Neural progenitor cell (in vitro differentiated cells): Measurements from ENCODE around the gene APOC3. TPM values are rescaled to one million over a fixed set of nuclear protein-coding genes. Genes with fewer than 3 reads are reported as not detected.
A peak's percentile ranks its signal among the peaks of the same experiment; 100 is the strongest.
"Not testable (repeated sequence)": the region's sequence is repeated elsewhere in the genome, so short reads cannot be mapped to it uniquely, and the experiment has no call there.

Experiments used
- DNase-seq: peaks from one replicate; pipeline ENCODE4 v3.0.0-alpha.2; 2016; ENCODE audit warnings: low spot score
- H2AFZ ChIP-seq: fragments of 200-600 bp; sonication (generic); replicated peaks from 2 replicates; pipeline ENCODE4 v1.6.1; 2016; ENCODE audit warnings: antibody characterized with exemption
- H3F3A ChIP-seq: fragments of 200-600 bp; sonication (generic); 2 replicates; pipeline ENCODE4 v1.6.1; 2016; ENCODE audit warnings: antibody characterized with exemption, low read depth
- H3K27ac ChIP-seq: fragments of 200-600 bp; sonication (generic); 2 replicates; pipeline ENCODE4 v1.5.1; 2016; ENCODE audit warnings: mild to moderate bottlenecking
- H3K27me3 ChIP-seq: fragments of 200-600 bp; sonication (generic); 2 replicates; pipeline ENCODE4 v1.6.1; 2016; ENCODE audit warnings: mild to moderate bottlenecking, moderate library complexity
- H3K36me3 ChIP-seq: fragments of 200-600 bp; sonication (generic); 2 replicates; pipeline ENCODE4 v1.5.1; 2016
- H3K4me1 ChIP-seq: fragments of 200-600 bp; sonication (generic); 2 replicates; pipeline ENCODE4 v1.6.1; 2016; ENCODE audit warnings: mixed run types
- H3K4me2 ChIP-seq: fragments of 200-600 bp; sonication (generic); 2 replicates; pipeline ENCODE4 v1.6.1; 2016
- H3K4me3 ChIP-seq: fragments of 200-600 bp; sonication (generic); 2 replicates; pipeline ENCODE4 v1.5.1; 2016
- H3K79me2 ChIP-seq: fragments of 200-600 bp; sonication (generic); 2 replicates; pipeline ENCODE4 v1.6.1; 2016; ENCODE audit warnings: low read depth
- H3K9ac ChIP-seq: fragments of 200-600 bp; sonication (generic); 2 replicates; pipeline ENCODE4 v1.6.1; 2016
- H3K9me3 ChIP-seq: fragments of 200-600 bp; sonication (generic); 2 replicates; pipeline ENCODE4 v1.5.1; 2016; ENCODE audit warnings: low read depth
- H4K20me1 ChIP-seq: fragments of 200-600 bp; sonication (generic); 2 replicates; pipeline ENCODE4 v1.6.1; 2016; ENCODE audit warnings: low read depth
- H3K27ac Mint-ChIP-seq: 3 replicates; pipeline ENCODE4 v1.8.0; 2021; ENCODE audit warnings: mixed read lengths
- H3K27me3 Mint-ChIP-seq: 2 replicates; pipeline ENCODE4 v1.8.0; 2022; ENCODE audit warnings: low read depth, mild to moderate bottlenecking, inconsistent platforms, moderate library complexity, mixed read lengths; ENCODE audit not compliant: insufficient read depth
- H3K36me3 Mint-ChIP-seq: 3 replicates; pipeline ENCODE4 v1.8.0; 2021; ENCODE audit warnings: mixed read lengths
- H3K4me1 Mint-ChIP-seq: 3 replicates; pipeline ENCODE4 v1.8.0; 2021; ENCODE audit warnings: mixed read lengths
- H3K4me3 Mint-ChIP-seq: 3 replicates; pipeline ENCODE4 v1.8.0; 2021; ENCODE audit warnings: mild to moderate bottlenecking, moderate library complexity, mixed read lengths
- H3K9me3 Mint-ChIP-seq: 3 replicates; pipeline ENCODE4 v1.8.0; 2020; ENCODE audit warnings: mixed read lengths
- EZH2 ChIP-seq: fragments of 200-600 bp; sonication (generic); IDR thresholded peaks from 2 replicates; pipeline ENCODE4 v1.6.1; 2017; ENCODE audit warnings: antibody characterized with exemption, mild to moderate bottlenecking, moderate library complexity
- EZH2phosphoT487 ChIP-seq: fragments of 200-600 bp; sonication (generic); IDR thresholded peaks from 2 replicates; pipeline ENCODE4 v1.6.1; 2017; ENCODE audit warnings: antibody characterized with exemption
- total RNA-seq: library from RNA; depleted of rRNA; stranded (reverse); fragments of >200 nt; gene quantifications from 2 replicates; pipeline ENCODE4 v1.2.3, GENCODE V29; 2015; ENCODE audit warnings: low replicate concordance
- TF ChIP-seq, protein P1 (sequence below): fragments of 200-600 bp; sonication (generic); IDR thresholded peaks from 2 replicates; pipeline ENCODE4 v1.5.1; 2017; ENCODE audit warnings: antibody characterized with exemption, mild to moderate bottlenecking

The APOC3 gene
- total RNA-seq, 1 donor from 2014 or later = not detected

DNA sequence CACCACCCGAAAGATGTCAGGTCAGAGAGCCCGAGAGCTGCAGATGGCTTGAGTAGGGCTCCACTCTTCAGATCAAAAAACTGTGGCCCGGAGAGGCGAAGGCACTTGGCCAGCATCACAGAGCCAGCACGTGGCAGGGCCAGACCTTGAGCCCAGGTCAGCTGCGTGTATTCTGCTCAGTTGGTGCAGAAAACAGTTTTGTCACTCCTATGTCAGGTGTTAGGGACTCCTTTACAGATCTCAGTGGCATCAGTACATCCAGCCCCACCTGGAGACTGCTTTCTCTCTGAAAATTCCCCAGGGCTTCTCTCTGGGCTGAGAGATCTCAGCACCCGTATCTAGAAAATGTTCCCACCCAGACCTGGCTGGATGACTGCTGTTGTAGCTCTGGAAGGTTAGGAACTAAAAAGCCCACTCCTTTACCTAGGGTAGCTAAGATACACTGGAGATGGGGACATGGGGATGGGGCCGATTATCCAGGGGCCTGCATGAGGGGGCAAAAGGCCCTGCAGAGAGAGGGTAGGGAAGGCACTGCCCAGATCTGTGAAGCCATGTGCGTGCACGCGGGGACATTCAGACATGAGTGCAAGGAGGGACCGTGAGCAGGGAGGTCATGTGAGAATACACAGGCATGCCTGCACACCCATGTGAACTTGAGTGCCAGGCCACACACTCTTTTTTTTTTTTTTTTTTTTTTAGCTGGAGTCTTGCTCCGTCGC, 4.3 kb downstream of the APOC3 start:
- Histone ChIP-seq H2AFZ (no peak overlapping the region), H3K9me3 (no peaks in the 10 kb centered on the region), H3K36me3 (no peaks in the 10 kb centered on the region), H3K27ac (no peak overlapping the region), H3K4me2 (no peak overlapping the region), H3F3A (peaks cover 6% of the 10 kb centered on the region), H3K4me1 (peaks cover 20% of the 10 kb centered on the region), H3K79me2 (no peaks in the 10 kb centered on the region), H4K20me1 (no peaks in the 10 kb centered on the region), H3K27me3 (peaks cover 19% of the 10 kb centered on the region), H3K4me3 (no peak overlapping the region), H3K9ac (no peak overlapping the region)
- TF ChIP-seq, protein P1, sequence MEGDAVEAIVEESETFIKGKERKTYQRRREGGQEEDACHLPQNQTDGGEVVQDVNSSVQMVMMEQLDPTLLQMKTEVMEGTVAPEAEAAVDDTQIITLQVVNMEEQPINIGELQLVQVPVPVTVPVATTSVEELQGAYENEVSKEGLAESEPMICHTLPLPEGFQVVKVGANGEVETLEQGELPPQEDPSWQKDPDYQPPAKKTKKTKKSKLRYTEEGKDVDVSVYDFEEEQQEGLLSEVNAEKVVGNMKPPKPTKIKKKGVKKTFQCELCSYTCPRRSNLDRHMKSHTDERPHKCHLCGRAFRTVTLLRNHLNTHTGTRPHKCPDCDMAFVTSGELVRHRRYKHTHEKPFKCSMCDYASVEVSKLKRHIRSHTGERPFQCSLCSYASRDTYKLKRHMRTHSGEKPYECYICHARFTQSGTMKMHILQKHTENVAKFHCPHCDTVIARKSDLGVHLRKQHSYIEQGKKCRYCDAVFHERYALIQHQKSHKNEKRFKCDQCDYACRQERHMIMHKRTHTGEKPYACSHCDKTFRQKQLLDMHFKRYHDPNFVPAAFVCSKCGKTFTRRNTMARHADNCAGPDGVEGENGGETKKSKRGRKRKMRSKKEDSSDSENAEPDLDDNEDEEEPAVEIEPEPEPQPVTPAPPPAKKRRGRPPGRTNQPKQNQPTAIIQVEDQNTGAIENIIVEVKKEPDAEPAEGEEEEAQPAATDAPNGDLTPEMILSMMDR = no peak
- TF ChIP-seq EZH2phosphoT487 = no peak
- no peak for TF ChIP-seq EZH2
- Mint-ChIP-seq H3K4me3 (no peak overlapping the region), H3K36me3 (no peaks in the 10 kb centered on the region), H3K27ac (no peak overlapping the region), H3K27me3 (peaks cover 2% of the 10 kb centered on the region), H3K9me3 (peaks cover 5% of the 10 kb centered on the region), H3K4me1 (peaks cover 29% of the 10 kb centered on the region)
- DNase-seq = no peak

DNA sequence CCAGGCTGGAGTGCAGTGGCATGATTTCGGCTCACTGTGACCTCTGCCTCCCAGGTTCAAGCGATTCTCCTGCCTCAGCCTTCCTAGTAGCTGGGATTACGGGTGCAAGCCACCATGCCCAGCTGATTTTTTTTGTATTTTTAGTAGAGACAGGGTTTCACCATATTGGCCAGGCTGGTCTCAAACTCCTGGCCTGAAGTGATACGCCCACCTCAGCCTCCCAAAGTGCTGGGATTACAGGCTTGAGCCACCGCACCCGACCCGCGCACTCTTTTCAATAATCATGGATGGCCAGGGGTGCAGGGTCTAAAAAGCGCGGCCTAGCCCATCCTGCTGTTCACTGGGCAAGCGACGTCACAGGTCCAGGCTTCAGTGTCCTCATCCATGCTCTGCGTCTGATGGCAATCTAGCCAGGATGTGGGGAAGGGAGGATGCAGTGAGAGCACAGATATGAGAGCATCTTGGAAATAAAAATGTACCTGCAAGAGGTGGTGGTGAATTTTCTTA, 4.9 kb downstream of the APOC3 start:
- H3K4me2 ChIP-seq, H3K79me2 ChIP-seq, H3K36me3 Mint-ChIP-seq, H3K27ac ChIP-seq, H3F3A ChIP-seq, H3K9me3 Mint-ChIP-seq, H3K27ac Mint-ChIP-seq, H2AFZ ChIP-seq, H4K20me1 ChIP-seq, H3K9ac ChIP-seq, H3K27me3 Mint-ChIP-seq, H3K9me3 ChIP-seq, DNase-seq, H3K4me3 ChIP-seq, H3K36me3 ChIP-seq: not testable (repeated sequence)
- Mint-ChIP-seq H3K4me3 (peak overlapping the region; percentile 58), H3K4me1 (peaks cover 30% of the 10 kb centered on the region)
- Histone ChIP-seq H3K27me3 (peaks cover 19% of the 10 kb centered on the region), H3K4me1 (peaks cover 16% of the 10 kb centered on the region)

DNA sequence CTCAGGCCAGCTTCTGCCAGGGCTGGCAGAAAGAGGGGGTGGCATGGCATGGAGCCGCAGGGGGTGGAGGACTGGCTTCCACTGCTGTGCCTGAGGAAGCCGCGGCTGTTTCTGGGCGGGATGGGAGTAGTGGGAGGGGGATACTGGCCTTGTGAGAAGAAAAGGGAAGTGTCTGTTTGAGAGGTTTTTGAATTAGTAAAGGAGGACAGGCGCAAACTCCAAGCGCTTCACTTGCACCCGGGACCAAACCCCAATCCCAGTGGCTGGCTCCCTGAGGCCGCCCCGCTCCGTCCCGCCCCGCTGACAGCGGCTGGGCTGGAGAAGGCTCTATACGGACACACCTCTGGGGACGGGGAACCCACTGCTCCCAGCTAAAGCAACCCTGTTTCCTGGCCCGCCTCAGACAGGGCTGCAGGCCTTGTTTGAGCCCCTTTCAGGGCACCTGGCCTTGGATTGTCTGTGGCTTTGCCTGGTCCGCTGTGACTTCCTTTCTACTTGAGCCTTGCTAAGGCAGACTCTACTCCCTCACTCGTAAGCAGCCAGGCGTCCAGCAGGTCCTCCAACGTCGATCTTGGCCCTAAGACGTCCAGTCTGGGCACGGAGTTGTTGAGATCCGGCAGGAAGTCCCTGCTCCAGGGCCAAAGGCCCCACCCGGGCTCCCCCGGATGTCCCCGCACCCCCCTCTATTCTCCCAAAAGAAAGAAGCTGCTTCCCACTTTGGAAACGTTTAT, 5.5 kb downstream of the APOC3 start:
- peak overlapping the region; percentile 58 for H3K4me3 Mint-ChIP-seq
- Histone ChIP-seq H3K4me2 (peak overlapping the region; percentile 79), H3K27me3 (peaks cover 19% of the 10 kb centered on the region), H3F3A (peaks cover 6% of the 10 kb centered on the region), H3K9ac (no peak overlapping the region), H3K36me3 (no peaks in the 10 kb centered on the region), H3K4me3 (peak overlapping the region; percentile 46), H4K20me1 (no peaks in the 10 kb centered on the region), H3K9me3 (no peaks in the 10 kb centered on the region), H2AFZ (peak overlapping the region; percentile 93), H3K4me1 (peaks cover 14% of the 10 kb centered on the region), H3K27ac (no peak overlapping the region), H3K79me2 (no peaks in the 10 kb centered on the region)
- peaks cover 5% of the 10 kb centered on the region for H3K9me3 Mint-ChIP-seq
- peaks cover 2% of the 10 kb centered on the region for H3K27me3 Mint-ChIP-seq
- peaks cover 36% of the 10 kb centered on the region for H3K4me1 Mint-ChIP-seq
- no peak for DNase-seq
- no peak for TF ChIP-seq EZH2
- TF ChIP-seq, protein P1 = no peak
- H3K27ac Mint-ChIP-seq = no peak overlapping the region
- no peaks in the 10 kb centered on the region for H3K36me3 Mint-ChIP-seq
